Neuron (in vitro differentiated cells): Measurements from ENCODE around the gene BSG.
"Not testable (repeated sequence)": the region's sequence is repeated elsewhere in the genome, so short reads cannot be mapped to it uniquely, and the experiment has no call there.

ENCODE experiments used
- H2AFZ ChIP-seq: one replicate; pipeline ENCODE4 v1.6.1; 2013; ENCODE audit warnings: low read depth, mild to moderate bottlenecking, inconsistent platforms, low read length, moderate library complexity
- H3K27me3 ChIP-seq: one replicate; pipeline ENCODE4 v1.6.1; 2013; ENCODE audit warnings: low read length; ENCODE audit not compliant: insufficient read depth
- H3K36me3 ChIP-seq: one replicate; pipeline ENCODE4 v1.6.1; 2013; ENCODE audit warnings: low read length; ENCODE audit not compliant: insufficient read depth
- H3K4me1 ChIP-seq: one replicate; pipeline ENCODE4 v1.6.1; 2013; ENCODE audit warnings: low read length; ENCODE audit not compliant: insufficient read depth
- H3K4me3 ChIP-seq: 2 replicates; pipeline ENCODE4 v1.5.1; 2013; ENCODE audit warnings: mild to moderate bottlenecking, low read length, moderate library complexity
- H3K9me3 ChIP-seq: one replicate; pipeline ENCODE4 v1.6.1; 2013; ENCODE audit warnings: low read length

Gene BSG

DNA sequence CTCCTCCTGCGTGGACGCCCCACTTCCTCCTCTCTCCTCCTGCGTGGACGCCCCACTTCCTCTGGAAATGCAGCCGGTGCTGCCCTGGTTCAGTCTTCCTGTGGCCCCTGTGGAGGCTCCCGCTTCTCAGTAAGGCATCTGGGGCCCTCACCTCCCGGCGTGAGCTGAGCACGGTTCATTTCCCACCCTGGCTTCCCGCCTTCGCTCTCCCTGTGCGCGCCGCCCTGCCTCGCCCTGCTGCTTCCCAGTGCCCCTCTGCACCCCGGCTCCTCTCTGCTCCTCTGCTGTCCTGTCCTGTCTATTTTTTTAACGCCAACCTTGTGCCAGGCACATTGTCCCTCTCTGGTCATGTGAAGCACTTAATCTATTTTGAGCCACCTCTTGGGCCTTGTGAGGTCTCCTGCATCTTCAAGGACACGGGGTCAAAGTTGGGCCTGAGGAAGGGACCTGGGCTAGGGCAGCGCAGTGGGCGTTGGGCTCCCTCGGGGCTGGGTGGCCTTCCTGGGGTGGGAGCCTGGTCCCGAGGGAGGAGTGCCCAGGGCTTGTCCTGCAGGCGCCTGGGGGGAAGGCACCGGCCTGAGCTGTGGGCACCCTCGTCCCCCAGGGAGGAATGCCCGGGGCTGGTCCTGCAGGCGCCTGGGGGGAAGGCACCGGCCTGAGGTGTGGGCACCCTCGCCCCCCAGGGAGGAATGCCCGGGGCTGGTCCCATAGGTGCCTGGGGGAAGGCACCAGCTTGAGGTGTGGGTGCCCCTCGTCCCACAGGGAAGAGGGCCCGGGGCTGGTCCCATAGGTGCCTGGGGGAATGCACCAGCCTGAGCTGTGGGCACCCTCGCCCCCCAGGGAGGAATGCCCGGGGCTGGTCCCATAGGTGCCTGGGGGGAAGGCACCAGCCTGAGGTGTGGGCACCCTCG, 30.2 kb downstream of the BSG start:
- no peaks in the 10 kb centered on the region for H3K36me3 ChIP-seq
- H3K4me1 ChIP-seq, result no peaks in the 10 kb centered on the region
- H3K27me3 ChIP-seq, result no peaks in the 10 kb centered on the region
- no peak overlapping the region for H3K4me3 ChIP-seq
- H3K9me3 ChIP-seq, result peaks cover 7% of the 10 kb centered on the region
- H2AFZ ChIP-seq, result no peak overlapping the region

DNA sequence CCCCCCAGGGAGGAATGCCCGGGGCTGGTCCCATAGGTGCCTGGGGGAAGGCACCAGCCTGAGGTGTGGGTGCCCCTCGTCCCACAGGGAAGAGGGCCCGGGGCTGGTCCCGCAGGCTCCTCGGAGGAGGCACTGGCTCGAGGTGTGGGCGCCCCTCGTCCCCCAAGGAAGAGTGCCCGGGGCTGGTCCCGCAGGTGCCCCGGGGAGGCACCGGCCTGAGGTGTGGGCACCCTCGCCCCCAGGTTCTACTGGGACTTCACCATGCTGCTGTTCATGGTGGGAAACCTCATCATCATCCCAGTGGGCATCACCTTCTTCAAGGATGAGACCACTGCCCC, 30.9 kb downstream of the BSG start:
- H2AFZ ChIP-seq, H3K4me1 ChIP-seq, H3K36me3 ChIP-seq, H3K4me3 ChIP-seq, H3K9me3 ChIP-seq, H3K27me3 ChIP-seq: not testable (repeated sequence)

GRCh38 chr19:603779-604178, 31.4 kb downstream of the BSG start:
- not testable (repeated sequence) for H3K4me3 ChIP-seq, H3K27me3 ChIP-seq, H2AFZ ChIP-seq, H3K36me3 ChIP-seq, H3K9me3 ChIP-seq, H3K4me1 ChIP-seq

DNA sequence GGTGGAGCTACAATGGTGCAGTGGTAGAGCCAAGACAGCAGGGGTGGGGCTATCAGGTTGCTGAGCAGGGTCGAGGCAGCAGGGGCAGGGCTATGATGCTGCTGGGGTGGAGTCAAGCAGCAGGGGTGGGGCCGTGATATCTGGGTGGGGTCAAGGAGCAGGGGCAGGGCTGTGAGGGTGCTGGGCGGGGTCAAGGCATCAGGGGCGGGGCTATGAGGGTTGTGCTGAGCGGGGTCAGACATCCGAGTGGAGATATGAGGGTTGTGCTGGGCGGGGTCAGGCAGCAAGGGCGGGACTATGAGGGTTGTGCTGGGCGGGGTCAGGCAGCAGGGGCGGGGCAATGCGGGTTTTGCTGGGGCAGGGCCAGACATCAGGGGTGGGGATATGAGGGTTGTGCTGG, 32.0 kb downstream of the BSG start:
- Histone ChIP-seq H3K27me3 (no peaks in the 10 kb centered on the region), H3K4me1 (no peaks in the 10 kb centered on the region), H3K9me3 (peaks cover 7% of the 10 kb centered on the region), H3K4me3 (no peak overlapping the region), H2AFZ (no peak overlapping the region), H3K36me3 (no peaks in the 10 kb centered on the region)

DNA sequence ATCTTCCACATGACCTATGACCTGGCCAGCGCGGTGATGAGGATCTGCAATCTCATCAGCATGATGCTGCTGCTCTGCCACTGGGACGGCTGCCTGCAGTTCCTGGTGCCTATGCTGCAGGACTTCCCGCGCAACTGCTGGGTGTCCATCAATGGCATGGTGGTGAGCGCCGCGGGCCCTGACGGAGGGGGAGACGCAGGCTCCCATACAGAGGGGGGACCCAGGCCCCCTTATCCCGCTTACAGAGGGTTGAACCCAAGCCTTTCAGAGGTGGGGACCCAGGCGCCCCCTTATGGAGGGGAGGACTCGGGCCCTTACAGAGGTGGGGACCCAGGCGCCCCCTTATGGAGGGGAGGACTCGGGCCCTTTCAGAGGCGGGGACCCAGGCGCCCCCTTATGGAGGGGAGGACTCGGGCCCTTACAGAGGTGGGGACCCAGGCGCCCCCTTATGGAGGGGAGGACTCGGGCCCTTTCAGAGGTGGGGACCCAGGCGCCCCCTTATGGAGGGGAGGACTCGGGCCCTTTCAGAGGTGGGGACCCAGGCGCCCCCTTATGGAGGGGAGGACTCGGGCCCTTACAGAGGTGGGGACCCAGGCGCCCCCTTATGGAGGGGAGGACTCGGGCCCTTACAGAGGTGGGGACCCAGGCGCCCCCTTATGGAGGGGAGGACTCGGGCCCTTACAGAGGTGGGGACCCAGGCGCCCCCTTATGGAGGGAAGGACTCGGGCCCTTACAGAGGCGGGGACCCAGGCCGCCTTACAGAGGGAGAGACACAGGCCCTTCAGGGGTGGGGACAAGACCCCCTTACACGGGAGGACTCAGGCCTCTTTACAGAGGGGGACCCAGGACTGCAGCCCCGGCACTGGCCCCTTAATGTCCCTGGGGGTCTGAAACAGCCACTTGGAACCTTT, 32.9 kb downstream of the BSG start:
- H3K36me3 ChIP-seq, H3K4me3 ChIP-seq, H2AFZ ChIP-seq, H3K9me3 ChIP-seq, H3K27me3 ChIP-seq, H3K4me1 ChIP-seq: not testable (repeated sequence)

GRCh38 chr19:607301-608154, 35.1 kb downstream of the BSG start:
- Histone ChIP-seq H3K36me3 (peaks cover 2% of the 10 kb centered on the region), H3K4me1 (peaks cover 4% of the 10 kb centered on the region), H3K27me3 (no peaks in the 10 kb centered on the region), H2AFZ (no peak overlapping the region), H3K4me3 (no peak overlapping the region), H3K9me3 (no peaks in the 10 kb centered on the region)

GRCh38 chr19:608155-609003, 36.0 kb downstream of the BSG start:
- Histone ChIP-seq H3K9me3 (no peaks in the 10 kb centered on the region), H3K4me1 (peaks cover 4% of the 10 kb centered on the region), H2AFZ (no peak overlapping the region), H3K27me3 (no peaks in the 10 kb centered on the region), H3K36me3 (peaks cover 2% of the 10 kb centered on the region), H3K4me3 (no peak overlapping the region)

DNA sequence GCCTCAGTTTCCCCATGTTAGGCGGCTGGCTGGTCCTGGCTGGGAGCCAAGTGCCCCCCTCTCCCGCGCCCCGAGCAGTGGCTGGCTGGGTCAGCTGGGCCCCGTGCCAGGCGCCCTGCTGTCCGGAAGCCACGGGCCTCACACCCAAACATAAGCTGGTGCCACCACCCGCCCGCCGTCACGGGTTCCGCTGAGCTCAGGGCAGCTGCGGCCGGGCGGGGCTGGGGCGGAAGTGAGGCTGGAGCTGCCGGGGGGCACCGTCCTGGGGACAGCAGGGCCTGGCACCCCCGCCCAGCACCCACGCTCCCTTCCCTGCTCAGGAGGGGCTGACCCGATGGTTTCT, 36.6 kb downstream of the BSG start:
- Histone ChIP-seq H3K4me1 (peaks cover 4% of the 10 kb centered on the region), H3K36me3 (peaks cover 2% of the 10 kb centered on the region), H3K4me3 (no peak overlapping the region), H3K9me3 (no peaks in the 10 kb centered on the region), H2AFZ (no peak overlapping the region), H3K27me3 (no peaks in the 10 kb centered on the region)

- Histone ChIP-seq H3K36me3 (peaks cover 8% of the 10 kb centered on the region), H3K27me3 (no peaks in the 10 kb centered on the region), H3K9me3 (no peaks in the 10 kb centered on the region), H2AFZ (no peak overlapping the region), H3K4me3 (no peak overlapping the region), H3K4me1 (peaks cover 4% of the 10 kb centered on the region)
These were observed 37.8 kb downstream of the BSG start for GRCh38 chr19:610071-610800.

DNA sequence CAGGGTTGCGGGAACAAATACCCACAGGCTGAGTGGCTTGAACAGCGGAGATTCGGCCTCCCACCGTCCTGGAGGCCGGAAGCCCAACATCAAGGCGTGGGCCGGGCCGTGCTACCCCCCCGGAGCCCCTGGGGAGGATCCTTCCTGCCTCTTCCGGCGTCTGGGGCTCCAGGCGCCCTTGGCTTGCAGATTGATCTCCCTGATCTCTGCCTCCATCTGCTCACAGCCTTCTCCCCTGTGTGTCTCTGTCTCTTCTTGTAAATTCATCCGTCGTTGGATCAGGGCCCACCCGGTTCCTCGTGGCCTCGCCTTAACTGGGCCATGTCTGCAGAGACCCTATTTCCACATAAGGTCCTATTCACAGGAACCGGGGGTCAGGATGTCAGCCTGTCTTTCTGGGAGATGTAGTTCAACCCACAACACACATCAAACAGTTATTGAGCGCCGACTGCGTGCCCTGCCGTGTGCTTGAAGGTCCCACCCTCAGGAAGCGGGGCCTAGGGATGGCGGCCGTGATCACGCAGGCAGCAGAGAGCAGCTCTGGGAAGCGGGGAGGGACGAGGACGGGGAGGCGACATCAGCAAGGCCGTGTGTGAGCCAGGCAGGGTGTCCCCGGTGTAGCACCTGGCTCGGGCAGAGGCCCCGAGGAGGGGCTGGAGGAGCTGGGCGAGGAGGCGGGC, 38.5 kb downstream of the BSG start:
- H3K36me3 ChIP-seq, result peaks cover 12% of the 10 kb centered on the region
- H3K4me3 ChIP-seq, result no peak overlapping the region
- no peak overlapping the region for H2AFZ ChIP-seq
- no peaks in the 10 kb centered on the region for H3K9me3 ChIP-seq
- peaks cover 4% of the 10 kb centered on the region for H3K4me1 ChIP-seq
- H3K27me3 ChIP-seq, result no peaks in the 10 kb centered on the region

DNA sequence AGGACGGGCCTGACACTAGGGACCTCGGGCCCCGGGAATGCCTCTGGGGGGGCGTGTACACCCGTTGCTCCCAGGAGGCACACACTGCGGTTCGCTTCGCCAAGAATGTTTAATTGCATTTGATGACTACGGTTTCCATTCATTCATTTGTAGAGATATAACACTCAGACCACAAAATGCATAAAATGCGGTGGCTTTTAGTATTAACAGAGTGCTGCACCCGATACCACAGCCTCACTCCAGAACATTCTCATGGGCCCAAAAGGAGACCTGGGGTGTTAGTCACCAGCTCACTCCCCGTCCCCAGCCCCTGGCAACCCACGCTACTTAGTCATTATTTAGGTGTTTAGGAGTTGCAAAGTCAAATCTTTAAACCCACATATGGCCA, 39.1 kb downstream of the BSG start:
- no peak overlapping the region for H3K4me3 ChIP-seq
- peaks cover 4% of the 10 kb centered on the region for H3K4me1 ChIP-seq
- H3K27me3 ChIP-seq, result no peaks in the 10 kb centered on the region
- H3K36me3 ChIP-seq, result peaks cover 12% of the 10 kb centered on the region
- H3K9me3 ChIP-seq, result no peaks in the 10 kb centered on the region
- no peak overlapping the region for H2AFZ ChIP-seq
